GM19452 (cell line): Measurements from ENCODE around the gene LLCFC1.

Experiments used
- ATAC-seq: cut with Tn5 transposase; IDR thresholded peaks from one replicate; pipeline ENCODE4 v1.9.1; 2021; ENCODE audit not compliant: unreplicated experiment

The LLCFC1 gene

DNA sequence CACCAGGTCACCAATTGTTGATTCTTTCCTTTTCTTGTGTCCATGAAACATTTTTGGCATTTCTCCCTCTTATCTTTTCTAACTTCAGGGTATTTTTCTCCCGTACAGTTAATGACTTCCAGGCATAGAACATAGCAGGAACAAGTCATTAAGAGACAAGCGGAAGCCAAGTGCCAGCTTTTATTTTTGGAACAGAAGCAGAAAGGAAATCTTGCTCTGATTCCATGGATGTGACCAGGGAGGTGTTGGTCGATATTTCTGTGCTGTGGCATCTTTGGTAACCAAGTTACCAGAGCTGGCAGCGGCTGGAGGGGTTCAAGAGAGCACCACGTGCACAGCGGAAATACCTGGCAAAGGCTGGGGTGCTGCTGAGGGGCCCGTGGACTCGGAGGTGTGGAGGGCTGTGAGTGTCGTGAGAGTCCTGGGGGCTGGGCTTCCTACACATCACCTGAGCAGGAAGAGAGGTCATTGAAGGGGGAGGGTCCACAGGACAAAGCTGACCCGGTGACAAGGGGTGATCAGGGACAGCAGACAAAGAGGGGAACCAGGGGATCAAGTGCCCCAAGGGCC, 1.8 kb downstream of the LLCFC1 start:
- no peak for ATAC-seq

DNA sequence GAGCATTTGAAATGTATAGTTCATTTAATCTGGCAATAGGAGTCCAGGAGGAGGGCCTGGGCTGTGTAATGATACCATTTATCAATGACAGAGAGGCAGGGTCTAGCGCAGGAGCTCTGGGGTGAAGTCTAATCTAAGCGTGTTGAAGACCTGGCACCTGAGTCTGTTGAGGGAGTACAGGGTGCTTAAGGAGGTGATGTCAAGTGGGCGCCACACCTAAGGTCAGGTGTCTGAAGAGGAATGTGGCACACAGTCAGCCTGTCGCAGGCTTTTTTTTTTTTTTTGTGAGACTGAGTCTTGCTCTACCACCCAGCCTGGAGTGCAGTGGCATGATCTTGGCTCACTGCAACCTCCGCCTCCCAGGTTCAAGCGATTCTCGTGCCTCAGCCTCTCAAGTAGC, 2.3 kb downstream of the LLCFC1 start:
- no peak for ATAC-seq

DNA sequence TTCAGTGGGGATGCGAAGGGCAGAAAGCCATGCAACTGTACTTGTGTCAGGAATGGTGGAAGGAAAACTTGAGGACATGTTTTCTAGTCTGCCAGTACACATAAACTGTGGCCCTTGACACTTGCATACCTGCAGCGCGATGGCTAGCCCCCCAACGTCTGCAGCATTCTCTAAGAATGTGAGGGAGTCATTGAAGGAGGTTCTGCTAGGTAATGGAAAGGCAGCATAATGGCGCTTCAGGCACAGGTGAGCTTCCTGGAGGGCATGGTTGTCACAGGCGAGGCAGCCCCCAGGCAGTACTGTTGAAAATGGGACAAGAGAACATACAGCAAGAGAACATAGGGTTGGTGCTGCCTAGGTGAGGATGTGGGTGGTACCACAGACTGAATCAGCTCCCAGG, 3.5 kb downstream of the LLCFC1 start:
- ATAC-seq, result no peak

DNA sequence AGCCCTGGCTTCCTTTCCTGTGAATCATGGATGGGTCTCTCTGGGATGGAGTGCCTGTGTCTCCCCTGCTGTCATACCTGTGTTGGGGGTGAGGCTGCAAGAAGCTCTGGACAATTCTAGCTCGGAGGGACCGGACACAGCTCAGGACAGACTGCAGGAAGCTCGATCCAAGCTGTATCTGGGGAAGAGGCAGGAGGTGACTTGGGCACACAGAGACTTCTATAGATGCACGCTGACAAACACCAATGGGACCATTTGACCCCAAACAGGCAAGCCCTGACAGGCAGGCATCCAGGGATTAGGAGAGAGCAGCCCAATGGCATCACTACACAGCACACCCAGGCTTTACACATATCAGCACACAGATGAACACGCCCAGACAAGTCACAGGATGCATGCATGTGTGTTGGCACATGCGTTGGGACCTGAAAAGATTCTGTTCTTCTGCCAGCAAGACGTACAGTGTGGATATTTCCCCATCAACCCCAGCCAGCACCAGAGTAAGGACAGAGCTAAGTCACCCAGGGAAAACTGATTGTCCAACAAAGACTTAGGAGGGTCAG, 4.5 kb downstream of the LLCFC1 start:
- ATAC-seq, result no peak

DNA sequence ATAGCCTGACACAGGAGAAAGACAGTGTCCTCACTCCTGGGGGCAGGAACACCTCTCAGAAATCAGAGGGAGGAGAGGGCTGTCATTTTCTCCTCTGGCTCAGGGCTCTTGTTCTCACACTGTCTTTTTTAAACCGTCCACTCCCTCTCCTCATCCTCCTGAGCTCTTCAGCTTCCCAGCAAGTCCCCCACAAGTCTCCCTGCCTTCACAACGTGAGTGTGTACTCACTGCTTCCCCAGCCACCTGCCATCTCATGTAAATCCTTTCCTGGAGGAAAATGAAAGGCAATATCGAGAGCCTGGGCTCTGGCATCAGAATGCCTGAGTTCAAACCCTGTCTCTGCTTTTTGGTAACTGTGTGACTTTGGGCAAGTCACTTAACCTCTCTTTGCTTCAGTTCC, 5.7 kb downstream of the LLCFC1 start:
- ATAC-seq, result no peak

DNA sequence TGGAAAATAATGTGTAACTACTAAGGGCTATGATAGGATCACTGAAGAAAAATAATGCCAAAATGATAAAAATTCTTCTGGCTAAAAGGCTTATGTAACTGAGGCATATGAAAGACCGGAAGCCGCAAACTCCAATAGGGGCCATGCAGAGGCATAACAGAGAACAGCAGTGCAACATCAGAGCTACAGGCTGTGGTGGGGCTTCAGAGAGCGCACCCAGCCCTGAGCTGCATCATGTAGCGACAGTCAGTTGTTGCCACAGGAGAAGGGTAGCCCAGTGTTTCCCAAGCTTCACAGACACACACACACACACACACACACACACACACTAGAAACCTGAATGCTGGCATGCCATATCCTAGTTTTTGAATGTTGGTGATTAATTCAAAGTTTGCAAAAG, 9.3 kb downstream of the LLCFC1 start:
- ATAC-seq, result no peak

DNA sequence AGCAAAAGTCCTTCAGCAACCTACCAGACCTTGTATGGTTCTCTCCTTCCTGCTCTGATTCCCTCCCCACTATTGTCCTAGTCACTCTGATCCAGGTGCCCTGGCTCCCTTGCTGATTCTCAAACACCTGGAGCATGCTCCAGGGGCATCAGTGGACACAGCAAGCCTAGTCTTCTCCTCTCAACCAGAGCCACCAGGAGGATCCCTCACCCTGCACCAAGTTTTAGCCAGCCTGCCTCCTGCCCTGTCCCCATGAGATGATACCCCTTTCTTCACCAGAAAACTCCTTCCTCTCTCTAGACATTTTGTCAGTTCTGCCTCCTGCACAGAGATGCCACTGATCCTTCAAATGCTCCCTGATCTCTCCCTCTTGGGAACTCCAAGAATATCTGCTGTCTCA, 11.0 kb downstream of the LLCFC1 start:
- ATAC-seq, result no peak

DNA sequence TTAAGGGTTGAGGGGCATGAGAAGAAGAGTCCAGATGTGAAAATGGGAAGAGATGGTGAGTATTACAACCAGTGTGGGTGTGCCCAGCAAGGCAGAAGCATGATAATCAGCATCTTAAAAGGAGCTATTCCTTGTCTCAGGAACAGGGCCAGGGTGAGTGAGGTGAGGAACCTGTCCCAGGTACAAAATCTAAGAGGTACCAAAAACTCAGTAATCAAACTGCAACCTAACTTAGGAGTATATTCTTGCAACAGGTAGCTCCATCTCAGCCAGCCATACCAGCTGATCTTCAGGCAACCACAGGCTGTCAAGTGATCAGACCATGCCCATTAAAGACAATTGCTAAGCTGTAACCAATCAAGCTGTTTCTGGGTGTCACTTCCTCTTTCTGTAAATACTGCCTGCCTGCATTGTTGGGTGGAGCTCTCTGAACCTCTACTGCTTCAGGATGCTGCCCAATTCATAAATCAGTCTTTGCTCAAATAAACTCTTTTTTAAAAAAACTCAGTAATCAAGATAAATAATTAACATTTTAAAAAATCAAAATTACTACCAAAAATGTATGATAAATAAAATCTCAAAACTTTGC, 15.5 kb downstream of the LLCFC1 start:
- no peak for ATAC-seq

DNA sequence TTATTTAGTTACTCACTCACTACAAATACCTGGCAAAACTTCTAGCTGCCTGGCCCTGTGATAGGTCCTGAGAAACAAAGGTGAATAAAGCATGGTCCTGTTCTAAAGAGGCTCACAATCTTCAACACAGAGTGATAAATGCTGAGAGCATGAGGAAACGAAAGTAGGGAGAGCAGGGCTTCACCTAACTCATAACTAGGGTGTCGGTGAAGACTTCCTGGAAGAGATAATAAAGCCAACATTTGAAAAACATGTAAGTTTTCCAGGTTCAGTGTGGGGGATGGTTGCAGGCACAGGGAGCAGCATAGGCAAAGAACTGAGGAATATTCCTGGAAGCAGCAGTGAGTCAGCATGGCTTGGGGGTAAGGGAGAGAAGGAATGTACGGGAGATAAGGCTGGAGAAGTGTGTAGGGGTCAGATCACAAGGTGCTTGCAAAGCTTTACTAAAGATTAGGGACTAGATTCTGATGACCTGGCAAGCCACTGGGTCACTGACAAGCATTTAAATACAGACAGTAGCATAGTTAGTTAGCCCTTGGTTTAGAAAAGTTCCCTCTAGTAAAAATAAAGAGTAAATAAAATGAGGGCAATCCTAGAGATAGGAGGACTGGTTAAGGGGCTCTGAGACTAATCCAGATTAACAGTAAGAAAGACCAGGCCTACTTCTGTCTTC, 17.8 kb downstream of the LLCFC1 start:
- no peak for ATAC-seq

DNA sequence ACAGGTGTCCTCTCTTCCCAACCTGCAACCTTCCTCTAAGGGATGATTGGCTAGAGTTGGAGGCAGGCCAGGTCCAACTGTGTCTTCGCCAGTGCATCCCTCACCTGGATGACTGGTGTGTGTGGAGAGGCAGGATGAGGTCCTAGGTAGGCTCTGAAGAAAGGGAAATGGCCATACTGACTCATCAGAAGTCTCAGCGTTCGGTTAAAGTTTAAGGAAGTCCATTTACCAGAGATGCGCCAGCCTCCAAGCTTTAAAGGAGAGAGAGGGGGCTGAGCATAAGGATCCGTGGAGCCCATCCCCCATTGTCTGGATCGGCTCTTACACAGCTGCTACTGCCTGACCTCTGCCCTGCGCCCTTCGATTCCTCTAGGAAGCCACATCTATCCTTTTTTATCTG, 18.4 kb downstream of the LLCFC1 start:
- ATAC-seq, result no peak

DNA sequence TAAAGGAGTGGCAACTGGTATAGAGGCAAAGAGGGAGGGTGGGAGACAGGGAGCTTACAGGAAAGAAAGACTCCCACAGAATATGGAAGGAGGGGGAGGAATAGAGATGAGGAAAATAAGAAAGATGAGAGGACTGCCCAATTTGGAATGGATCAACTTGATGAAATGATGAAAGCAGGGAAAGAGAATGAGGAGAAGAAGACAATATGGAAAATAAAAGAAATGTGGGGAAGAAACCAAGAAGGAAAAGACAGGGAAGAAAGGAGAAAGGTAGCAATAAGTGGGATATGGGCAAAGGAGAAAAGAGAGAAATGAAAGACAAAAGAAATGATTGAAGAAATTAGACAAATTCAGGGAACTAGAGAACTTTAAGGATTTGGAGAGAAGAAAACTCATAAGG, 19.9 kb downstream of the LLCFC1 start:
- ATAC-seq, result no peak

DNA sequence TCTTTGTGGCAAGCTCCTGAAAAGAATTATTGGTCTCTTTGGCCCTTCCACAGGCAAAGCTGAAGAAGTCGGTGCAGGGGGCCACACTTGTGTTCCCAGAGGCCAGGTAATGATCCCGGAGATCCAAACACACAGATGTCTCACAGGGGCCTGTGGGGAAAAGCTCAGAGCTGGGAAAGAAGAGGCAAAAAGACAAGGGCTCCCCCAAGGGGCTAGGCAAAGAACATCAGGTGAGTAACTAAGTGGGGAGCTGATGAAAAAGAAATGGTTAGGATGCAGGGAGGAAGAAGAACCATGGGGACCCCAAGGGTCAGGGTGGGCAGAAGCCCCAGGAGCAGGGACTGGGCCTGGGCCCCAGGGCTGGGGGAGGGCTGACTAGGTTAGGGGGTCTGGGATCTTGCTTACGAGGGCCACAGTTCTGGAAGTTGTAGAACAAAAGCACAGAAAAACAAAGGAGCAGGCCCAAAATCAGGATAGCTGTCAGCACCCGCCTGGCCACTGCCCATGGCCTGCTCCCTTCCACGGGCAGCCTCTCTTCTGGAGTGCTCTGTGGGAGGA, 21.8 kb downstream of the LLCFC1 start:
- no peak for ATAC-seq

DNA sequence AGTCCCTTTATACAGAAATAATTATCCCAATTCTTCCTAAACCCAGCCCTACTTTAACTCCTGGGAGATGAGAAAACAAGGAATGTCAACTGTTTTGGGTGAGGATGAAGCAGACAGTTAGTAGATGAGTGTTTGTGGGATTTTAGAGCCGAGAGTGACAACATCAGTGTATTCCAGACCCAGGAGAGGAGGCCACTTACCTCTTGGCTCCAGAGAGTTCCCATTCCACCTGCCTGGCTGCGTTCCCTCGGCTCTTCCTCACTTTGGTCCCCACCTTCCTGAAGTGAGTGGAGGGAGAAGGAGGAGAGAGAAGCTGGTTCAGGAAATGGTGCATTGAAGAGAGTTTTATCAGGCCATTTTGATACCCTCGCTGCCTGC, 22.3 kb downstream of the LLCFC1 start:
- no peak for ATAC-seq

DNA sequence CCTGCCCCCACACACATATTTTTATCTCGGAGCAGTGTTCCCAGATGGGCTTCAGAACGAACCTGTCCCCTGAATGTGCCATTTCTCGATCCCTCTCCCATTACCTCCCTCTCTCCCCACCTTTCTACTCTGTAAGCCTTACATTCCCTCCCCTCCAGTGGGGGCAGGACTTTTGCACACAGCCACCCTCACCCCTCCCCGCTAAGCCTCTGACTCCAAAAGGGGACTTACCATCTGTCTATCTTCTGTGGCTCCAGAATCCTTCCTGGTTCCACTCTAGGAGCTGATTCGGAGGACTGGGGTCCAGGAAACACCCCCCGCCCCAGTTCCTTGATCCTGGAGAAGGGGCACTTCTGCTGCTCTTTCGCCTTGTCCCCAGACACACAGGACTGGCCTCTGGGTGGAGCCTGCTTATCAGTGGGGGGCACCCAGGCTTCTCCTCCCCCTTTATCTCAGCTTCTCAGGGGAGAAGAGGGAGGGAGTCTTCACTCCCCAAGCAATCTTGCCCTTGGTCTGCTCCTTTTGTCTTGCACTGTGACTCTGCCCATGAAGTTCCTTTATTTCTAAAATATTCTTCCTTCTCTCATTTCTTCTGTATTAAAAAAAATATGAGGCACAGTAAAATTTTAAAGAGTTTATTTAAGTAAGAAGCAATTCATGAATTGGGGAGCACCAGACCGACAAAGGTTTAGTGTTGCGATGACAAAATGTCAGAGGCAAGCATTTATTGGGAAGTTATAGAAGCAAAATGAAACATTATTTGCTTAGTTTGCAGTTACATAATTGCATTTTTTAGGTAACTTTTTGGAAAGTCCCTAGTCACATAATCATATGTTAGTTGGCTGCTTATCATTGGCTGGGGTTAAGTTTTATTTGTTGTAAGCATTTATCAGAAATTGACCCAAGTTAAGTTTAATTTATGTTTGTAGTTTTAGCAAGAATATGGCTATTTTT, 23.0 kb downstream of the LLCFC1 start, which contains the start of gene KEL:
Gene KEL, minus strand, starts transcription at position 391 of the 954 bp plus-strand sequence. Its CDS starts 157 bp downstream, at position 234.
- ATAC-seq, result no peak

DNA sequence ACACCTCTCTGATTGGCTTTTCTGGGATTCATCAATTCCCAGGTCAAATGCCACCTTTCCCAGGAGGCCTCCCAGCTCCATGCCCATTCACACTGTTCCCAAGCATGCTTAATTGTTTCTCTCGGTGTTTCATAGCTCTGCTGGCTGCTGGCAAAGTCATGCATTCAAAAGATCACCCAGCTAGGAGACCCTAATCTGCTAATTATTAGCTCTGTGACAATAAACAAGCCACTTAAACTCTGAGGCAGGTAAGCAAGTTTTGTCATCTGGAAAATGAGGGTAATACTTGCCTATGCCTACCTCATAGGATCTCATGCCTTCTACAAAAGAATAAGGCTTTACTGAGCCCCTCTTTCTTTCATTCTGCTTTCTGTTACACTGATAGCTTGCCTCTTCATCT, 23.7 kb downstream of the LLCFC1 start:
- no peak for ATAC-seq

DNA sequence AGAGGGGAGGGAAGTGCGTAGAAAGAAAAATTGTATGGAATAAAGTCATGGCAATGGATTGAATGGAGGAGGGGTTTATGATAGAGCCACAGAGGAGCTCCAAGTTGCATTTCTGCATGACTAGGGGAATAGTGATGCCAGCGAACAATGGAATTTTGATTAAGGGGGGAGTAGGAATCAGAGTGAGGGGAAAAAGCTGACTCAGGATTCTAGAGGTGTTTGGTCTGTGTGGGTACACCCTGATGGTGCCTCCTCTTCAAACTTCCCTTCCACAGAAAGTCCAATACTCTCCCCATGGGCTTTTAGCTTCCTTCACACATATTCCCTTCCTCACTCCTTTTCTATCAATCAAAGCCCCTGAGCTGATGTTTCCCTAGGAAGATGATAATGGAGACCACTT, 24.7 kb downstream of the LLCFC1 start:
- no peak for ATAC-seq

DNA sequence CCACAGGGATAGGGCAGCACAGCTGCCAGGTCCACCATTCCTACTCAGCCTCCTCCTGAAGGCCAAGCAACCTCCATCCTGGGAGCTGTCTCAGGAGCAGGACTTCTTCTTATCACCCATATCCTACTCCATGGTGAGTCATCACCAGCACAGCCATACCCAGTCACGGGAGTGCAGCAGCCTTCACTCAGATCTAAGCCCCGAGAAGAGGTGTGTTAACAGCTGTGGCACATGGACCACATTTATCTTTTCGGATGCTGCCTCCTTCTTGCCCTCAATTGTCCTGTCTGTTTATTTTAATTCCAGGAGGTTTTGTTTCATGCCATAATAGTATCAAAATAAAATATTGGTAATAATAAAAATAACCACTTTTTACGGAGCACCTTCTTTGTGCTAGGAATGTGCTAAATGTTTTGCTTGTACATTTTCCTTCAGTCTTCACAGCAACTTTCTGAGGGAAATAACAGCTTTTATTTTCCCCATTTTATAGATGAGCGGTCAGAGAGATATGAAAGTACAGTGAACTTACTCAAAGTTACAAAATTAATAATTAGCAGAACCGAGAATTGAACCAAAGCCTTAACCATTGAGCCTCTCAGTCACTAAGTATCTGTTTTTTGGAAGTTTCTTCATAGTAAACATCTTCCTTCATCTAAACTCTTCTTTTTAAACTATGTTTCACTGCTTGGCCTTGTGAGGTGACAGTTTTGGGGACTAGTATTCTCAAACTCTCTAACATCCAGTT, 25.4 kb downstream of the LLCFC1 start:
- no peak for ATAC-seq

DNA sequence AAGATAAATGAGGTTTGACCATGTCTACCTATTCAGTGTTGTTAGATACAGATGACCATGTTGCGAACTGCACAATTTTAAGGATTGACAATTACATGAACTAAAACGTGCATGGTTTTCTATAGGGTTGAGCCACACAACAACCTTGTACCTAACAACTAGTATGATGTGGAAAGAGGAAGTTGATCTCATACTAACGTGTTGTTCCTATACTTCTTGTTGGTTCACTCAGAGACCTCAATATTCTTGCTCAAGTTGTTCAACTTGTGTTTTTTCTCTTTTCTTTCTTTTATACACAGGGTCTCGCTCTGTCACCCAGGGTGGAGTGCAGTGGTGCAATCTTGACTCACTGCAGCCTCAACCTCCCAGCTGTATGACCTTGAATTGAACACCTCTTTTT, 28.9 kb downstream of the LLCFC1 start:
- no peak for ATAC-seq

DNA sequence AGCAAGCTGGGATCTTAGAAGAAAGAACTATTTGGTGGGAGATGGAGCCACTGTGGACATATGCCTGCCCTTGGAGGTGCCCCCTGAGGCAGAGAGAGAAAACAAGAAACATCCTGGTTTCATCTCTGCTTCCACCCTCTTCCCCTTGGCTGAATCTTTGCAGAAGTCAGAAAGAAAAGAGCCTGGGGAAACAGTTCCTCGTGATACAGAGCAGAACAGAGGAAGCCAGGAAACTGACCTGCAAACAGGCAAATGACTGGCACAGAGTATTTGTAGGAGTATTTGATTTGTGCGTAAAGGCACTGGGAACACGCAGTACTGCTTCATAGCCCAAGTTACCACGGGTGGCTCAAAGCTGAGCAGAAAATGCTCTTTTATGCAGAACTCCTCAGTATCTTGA, 29.9 kb downstream of the LLCFC1 start:
- no peak for ATAC-seq

DNA sequence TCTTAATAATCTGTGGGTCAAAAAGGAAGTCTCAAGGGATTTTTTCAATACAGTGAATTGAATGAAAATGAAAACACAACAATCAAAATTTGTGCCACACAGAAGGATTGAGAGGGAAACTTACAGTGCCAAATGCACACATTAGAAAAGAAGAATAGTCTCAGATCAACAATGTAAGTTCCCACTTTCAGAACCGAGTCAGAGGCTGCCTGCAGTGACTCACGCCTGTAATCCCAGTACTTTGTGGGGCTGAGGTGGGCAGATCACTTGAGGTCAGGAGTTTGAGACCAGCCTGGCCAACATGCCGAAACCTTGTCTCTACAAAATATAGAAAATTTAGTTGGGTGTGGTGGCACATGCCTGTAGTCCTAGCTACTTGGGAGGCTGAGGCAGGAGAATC, 35.3 kb downstream of the LLCFC1 start:
- no peak for ATAC-seq
